Measurements from ENCODE around the gene DIDO1.

GRCh38 chr20:62937268-62938104, 11.2 kb upstream of the DIDO1 start:
- TF ChIP-seq CTCF (IDR thresholded peaks at IDR 0.05) (no peak), POLR2A (IDR thresholded peaks at IDR 0.05) (peak; percentile 35 to 81)

All from Peyer's patch (tissue), 4 donors.